Body of pancreas (tissue), 4 donors: Measurements from ENCODE around the gene ENO2. TPM values are rescaled to one million over a fixed set of nuclear protein-coding genes. Genes with fewer than 3 reads are reported as not detected.

Experiments used
- ATAC-seq: fragments of 150-250 bp; one replicate; pipeline ENCODE4 v1.9.1; 2016
- DNase-seq, 4 donors: peaks; one replicate each; pipeline ENCODE4 v3.0.0-alpha.2; 2019
- H3K27ac ChIP-seq, 4 donors: fragments of 200-600 bp; sonication (generic); 1 replicate in 3 of 4; 2 replicates in 1 of 4; pipeline versions ENCODE4 v1.5.1 to v1.6.1; 2016 to 2019; ENCODE audit warnings: mild to moderate bottlenecking in 1 of 4, mixed read lengths in 1 of 4, moderate library complexity in 1 of 4
- H3K27me3 ChIP-seq, 2 donors: fragments of 200-600 bp; sonication (generic); one replicate each; pipeline ENCODE4 v1.6.0; 2016; ENCODE audit warnings: mild to moderate bottlenecking in 1 of 2
- H3K36me3 ChIP-seq, 2 donors: fragments of 200-600 bp; sonication (generic); replicated peaks in 1 of 2; 2 replicates each; pipeline ENCODE4 v1.5.1; 2016; ENCODE audit warnings: low read depth in 2 of 2; ENCODE audit not compliant: insufficient read depth in 1 of 2
- H3K4me1 ChIP-seq: fragments of 200-600 bp; sonication (generic); one replicate; pipeline ENCODE4 v1.6.0; 2016
- H3K4me3 ChIP-seq, 2 donors: fragments of 200-600 bp; sonication (generic); 1 replicate in 1 of 2; 2 replicates in 1 of 2; pipeline ENCODE4 v1.5.1; 2016 to 2019
- H3K9me3 ChIP-seq, 3 donors: fragments of 200-600 bp; sonication (generic); 1 replicate in 2 of 3; 2 replicates in 1 of 3; pipeline ENCODE4 v1.5.1; 2016
- POLR2A ChIP-seq, 3 donors: fragments of 450-650 bp; IDR thresholded peaks; one replicate each; pipeline ENCODE4 v1.6.1; 2016; ENCODE audit warnings: antibody characterized with exemption in 3 of 3, mild to moderate bottlenecking in 2 of 3
- WGBS, 2 donors: methylation state at CpG; one replicate each; pipeline ENCODE4 v1.1.5; 2017; 5-methylcytosine and 5-hydroxymethylcytosine counted together
- intact Hi-C: fragments of 100-400 bp; cut with DNase I; formaldehyde crosslinking; loops from one replicate; pipeline ENCODE4 v1.15.1; 2023
- total RNA-seq, 2 donors: library from RNA; depleted of rRNA; stranded (reverse); fragments of >200 nt; gene quantifications; one replicate each; pipeline ENCODE4 v1.1.0, GENCODE V29; 2016
- TF ChIP-seq, protein P1 (sequence below), 7 experiments: fragments of 450-650 bp in 4 of 7; fragments of 200-600 bp in 3 of 7; sonication (generic) in 3 of 7; IDR thresholded peaks; one replicate each; pipeline ENCODE4 v1.5.1; 2016 to 2019; ENCODE audit warnings: antibody characterized with exemption in 7 of 7

ENO2 gene
- total RNA-seq, 2 donors from 2014 or later: 4.4 to 11.9 TPM

DNA sequence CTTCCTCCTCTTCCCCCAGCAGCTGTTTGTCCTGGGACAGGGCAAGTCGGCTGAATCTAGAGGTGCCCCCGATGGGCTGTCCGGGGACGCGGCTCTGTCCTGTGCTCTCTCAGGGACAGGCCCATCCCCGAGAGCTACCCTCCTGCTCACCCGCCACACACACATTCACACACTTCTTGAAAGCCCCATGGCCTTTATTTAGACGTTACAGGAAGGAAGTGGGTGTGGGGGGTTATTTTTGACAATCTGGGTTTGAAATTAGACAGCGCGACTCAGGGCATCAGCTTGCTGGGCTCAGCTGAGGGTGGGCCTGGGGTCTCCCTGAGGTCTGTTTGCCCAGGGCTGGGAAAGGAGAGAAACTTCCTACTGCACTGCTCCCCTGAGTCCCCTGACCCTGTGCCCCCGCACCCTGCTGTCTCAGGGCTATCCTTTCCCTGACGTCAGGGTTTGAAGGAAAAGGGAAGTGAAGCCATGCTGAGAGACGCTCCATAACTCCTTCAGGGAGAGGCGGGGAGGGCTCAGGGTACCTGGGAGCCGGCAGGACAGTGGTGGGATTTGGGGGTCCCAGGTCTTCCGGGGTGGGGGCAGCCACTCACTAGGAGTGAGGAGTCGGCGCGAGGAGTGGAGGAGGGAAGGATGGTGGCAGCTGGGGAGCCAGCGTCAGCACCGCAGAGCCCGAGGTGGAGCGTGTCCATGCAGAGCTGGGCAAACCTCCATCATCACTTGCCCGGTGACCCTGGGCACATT lies 44.9 kb downstream of the ENO2 start:
- TF ChIP-seq POLR2A (IDR thresholded peaks at IDR 0.05): no peak
- TF ChIP-seq, protein P1, sequence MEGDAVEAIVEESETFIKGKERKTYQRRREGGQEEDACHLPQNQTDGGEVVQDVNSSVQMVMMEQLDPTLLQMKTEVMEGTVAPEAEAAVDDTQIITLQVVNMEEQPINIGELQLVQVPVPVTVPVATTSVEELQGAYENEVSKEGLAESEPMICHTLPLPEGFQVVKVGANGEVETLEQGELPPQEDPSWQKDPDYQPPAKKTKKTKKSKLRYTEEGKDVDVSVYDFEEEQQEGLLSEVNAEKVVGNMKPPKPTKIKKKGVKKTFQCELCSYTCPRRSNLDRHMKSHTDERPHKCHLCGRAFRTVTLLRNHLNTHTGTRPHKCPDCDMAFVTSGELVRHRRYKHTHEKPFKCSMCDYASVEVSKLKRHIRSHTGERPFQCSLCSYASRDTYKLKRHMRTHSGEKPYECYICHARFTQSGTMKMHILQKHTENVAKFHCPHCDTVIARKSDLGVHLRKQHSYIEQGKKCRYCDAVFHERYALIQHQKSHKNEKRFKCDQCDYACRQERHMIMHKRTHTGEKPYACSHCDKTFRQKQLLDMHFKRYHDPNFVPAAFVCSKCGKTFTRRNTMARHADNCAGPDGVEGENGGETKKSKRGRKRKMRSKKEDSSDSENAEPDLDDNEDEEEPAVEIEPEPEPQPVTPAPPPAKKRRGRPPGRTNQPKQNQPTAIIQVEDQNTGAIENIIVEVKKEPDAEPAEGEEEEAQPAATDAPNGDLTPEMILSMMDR (IDR thresholded peaks at IDR 0.05): no peak
- intact Hi-C loops: no loop called here
- H3K36me3 ChIP-seq: peaks cover 0 to 5% of the 10 kb centered on the region in 2 donors
- H3K27ac ChIP-seq: peak overlapping the region in 2 of 4 donors; percentile 52 to 62
- H3K9me3 ChIP-seq: no peaks in the 10 kb centered on the region
- DNase-seq (no peak), ATAC-seq (no peak)
- peaks cover 27% of the 10 kb centered on the region for H3K4me1 ChIP-seq
- H3K27me3 ChIP-seq: no peaks in the 10 kb centered on the region
- no peak overlapping the region for H3K4me3 ChIP-seq
- WGBS, 2 donors: 77 to 80% methylated on average over 20 to 24 of the region's 24 CpGs

DNA sequence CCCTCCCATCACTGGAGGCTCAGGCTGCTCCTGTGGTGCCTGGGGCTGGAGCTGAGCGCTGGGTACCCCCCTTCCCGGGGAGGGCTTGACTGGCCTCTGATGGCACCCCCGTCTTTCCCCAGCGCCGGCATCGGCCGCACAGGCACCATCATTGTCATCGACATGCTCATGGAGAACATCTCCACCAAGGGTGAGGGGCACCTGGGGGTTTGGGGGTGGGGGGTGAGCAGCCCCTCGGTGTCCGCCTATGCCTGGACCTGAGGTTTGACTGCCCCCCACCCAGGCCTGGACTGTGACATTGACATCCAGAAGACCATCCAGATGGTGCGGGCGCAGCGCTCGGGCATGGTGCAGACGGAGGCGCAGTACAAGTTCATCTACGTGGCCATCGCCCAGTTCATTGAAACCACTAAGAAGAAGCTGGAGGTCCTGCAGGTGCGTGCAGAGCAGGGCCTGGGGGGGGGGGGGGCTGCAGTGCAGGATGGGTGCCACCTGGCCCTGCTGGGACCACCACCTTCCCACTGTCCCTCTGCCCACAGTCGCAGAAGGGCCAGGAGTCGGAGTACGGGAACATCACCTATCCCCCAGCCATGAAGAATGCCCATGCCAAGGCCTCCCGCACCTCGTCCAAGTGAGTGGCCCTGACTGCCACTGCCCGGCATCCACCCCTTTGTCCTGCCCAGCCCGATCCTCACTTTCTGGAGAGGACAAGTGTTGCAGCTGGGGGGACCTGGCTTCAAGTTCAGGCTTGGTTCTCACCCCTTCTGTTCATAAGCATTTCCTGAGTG lies 45.6 kb downstream of the ENO2 start:
- H3K27ac ChIP-seq: peak overlapping the region; percentile 99 to 100 (median 99)
- no peak overlapping the region for H3K4me3 ChIP-seq
- DNase-seq: no peak

DNA sequence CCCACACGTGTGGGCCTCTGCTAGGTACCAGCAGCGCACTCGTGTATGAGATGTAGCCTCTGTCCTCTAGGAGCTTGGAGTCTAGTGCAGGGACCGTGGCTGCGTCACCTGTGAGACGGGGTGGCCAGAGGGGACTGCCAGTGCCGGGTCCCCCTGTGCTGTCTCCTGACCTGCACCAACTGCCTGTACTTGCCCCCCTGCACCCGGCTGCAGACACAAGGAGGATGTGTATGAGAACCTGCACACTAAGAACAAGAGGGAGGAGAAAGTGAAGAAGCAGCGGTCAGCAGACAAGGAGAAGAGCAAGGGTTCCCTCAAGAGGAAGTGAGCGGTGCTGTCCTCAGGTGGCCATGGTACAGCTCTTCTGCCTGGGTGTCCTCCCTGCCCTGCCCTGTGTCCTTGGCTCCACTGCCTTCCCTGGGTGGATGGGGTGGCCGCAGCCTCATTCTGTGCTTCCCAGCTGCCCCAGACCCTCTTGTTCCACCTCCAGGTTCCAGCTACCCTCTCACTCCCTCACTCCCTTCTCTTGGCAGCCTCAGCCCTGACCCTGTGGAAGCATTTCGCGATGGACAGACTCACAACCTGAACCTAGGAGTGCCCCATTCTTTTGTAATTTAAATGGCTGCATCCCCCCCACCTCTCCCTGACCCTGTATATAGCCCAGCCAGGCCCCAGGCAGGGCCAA lies 46.4 kb downstream of the ENO2 start:
- 62 to 79% methylated on average over 6 to 13 of the region's 13 CpGs for WGBS, 2 donors
- Histone ChIP-seq H3K36me3 (peaks cover 0 to 2% of the 10 kb centered on the region in 2 donors), H3K9me3 (no peaks in the 10 kb centered on the region), H3K4me1 (peaks cover 42% of the 10 kb centered on the region), H3K4me3 (no peak overlapping the region), H3K27me3 (no peaks in the 10 kb centered on the region), H3K27ac (peak overlapping the region; percentile 99 to 100 (median 99))
- ATAC-seq (no peak), DNase-seq (no peak)
- TF ChIP-seq, protein P1 (IDR thresholded peaks at IDR 0.05): peak in 1 of 7 experiments; percentile 19
- no peak for TF ChIP-seq POLR2A (IDR thresholded peaks at IDR 0.05)
- intact Hi-C loops: no loop called here

More for the DNA sequence above, 45.6 kb downstream of the ENO2 start:
- H3K36me3 ChIP-seq: peaks cover 0 to 5% of the 10 kb centered on the region in 2 donors
- H3K9me3 ChIP-seq: no peaks in the 10 kb centered on the region
- ATAC-seq: no peak
- no peaks in the 10 kb centered on the region for H3K27me3 ChIP-seq
- TF ChIP-seq POLR2A (IDR thresholded peaks at IDR 0.05): no peak
- H3K4me1 ChIP-seq: peaks cover 35% of the 10 kb centered on the region
- WGBS, 2 donors: 88 to 94% methylated on average over 9 to 26 of the region's 26 CpGs
- intact Hi-C loops: no loop called here

DNA sequence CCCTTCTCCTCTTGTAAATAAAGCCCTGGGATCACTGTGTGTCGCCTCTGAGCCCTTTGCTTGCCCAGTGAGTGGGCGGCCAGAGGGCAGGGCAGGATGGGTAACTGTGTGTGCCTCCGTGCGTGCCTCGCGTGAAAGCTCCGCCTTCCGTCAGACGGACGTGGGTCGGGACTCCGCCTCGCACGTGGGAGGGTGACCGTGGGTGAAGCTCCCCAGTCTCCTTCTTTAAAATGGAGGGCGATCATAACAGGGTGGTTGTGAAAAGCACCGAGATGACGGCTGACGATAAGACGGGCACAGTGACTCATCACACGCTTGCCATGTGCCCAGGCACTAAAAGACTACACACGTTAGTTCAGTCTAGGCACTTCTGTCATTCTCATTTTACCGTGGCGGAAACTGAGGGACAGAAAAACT lies 46.9 kb downstream of the ENO2 start:
- Histone ChIP-seq H3K4me3 (no peak overlapping the region), H3K27me3 (no peaks in the 10 kb centered on the region), H3K36me3 (peaks cover 0 to 3% of the 10 kb centered on the region in 2 donors), H3K4me1 (peaks cover 48% of the 10 kb centered on the region), H3K9me3 (no peaks in the 10 kb centered on the region), H3K27ac (peak overlapping the region; percentile 99 to 100 (median 99))
- 8 to 20% methylated on average over 18 to 22 of the region's 24 CpGs for WGBS, 2 donors
- DNase-seq (peak; percentile 65 to 85 (median 74)), ATAC-seq (peak; percentile 24)
- TF ChIP-seq, protein P1 (IDR thresholded peaks at IDR 0.05): no peak
- TF ChIP-seq POLR2A (IDR thresholded peaks at IDR 0.05): no peak
- intact Hi-C loops: no loop called here
